WTC11 (cell line): ENCODE results near the gene F13A1. TPM values are rescaled to one million over a fixed set of nuclear protein-coding genes. Genes with fewer than 3 reads are reported as not detected.

Experiments used
- ATAC-seq: fragments of 200-7000 bp; cut with Tn5 transposase; 2 replicates; pipeline ENCODE4 v1.10.0; 2021; ENCODE audit warnings: mild to moderate bottlenecking, moderate library complexity
- CTCF ChIA-PET: fragments of 300-600 bp; sonication (Branson Sonifier 250); formaldehyde crosslinking; loops from one replicate; lab custom pipeline; 2021; ENCODE audit warnings: antibody characterized with exemption; lab: Charles Lee
- POLR2A ChIA-PET: fragments of 350-600 bp; sonication (Branson Sonifier 250); formaldehyde crosslinking; loops from one replicate; lab custom pipeline; 2021; ENCODE audit warnings: antibody characterized with exemption; lab: Charles Lee
- DNase-seq: peaks from one replicate; pipeline ENCODE4 v3.0.0; 2021; ENCODE audit warnings: low spot score
- H3K27ac Mint-ChIP-seq: 2 replicates; pipeline ENCODE4 v1.8.0; 2021; ENCODE audit warnings: mixed read lengths
- H3K27me3 Mint-ChIP-seq: 2 replicates; pipeline ENCODE4 v1.8.0; 2021; ENCODE audit warnings: low read depth, mild to moderate bottlenecking, moderate library complexity, mixed read lengths
- H3K36me3 Mint-ChIP-seq: 2 replicates; pipeline ENCODE4 v1.8.0; 2021; ENCODE audit warnings: mixed read lengths
- H3K4me1 Mint-ChIP-seq: 2 replicates; pipeline ENCODE4 v1.8.0; 2022; ENCODE audit warnings: mixed read lengths
- H3K4me3 Mint-ChIP-seq: 2 replicates; pipeline ENCODE4 v1.8.0; 2021; ENCODE audit warnings: mild to moderate bottlenecking, moderate library complexity, mixed read lengths
- H3K9me3 Mint-ChIP-seq: 2 replicates; pipeline ENCODE4 v1.8.0; 2021; ENCODE audit warnings: mixed read lengths
- ARID4B ChIP-seq: sonication (generic); formaldehyde crosslinking; IDR thresholded peaks from 2 replicates; pipeline ENCODE4 v1.8.0; 2023; ENCODE audit warnings: missing genetic modification reagents, mild to moderate bottlenecking, borderline replicate concordance
- E2F4 ChIP-seq: sonication (generic); formaldehyde crosslinking; IDR thresholded peaks from 2 replicates; pipeline ENCODE4 v1.8.1; 2022; ENCODE audit warnings: low read depth, mild to moderate bottlenecking, moderate library complexity, missing genetic modification reagents, borderline replicate concordance
- GABPB1 ChIP-seq: sonication (generic); formaldehyde crosslinking; IDR thresholded peaks from 2 replicates; pipeline ENCODE4 v1.8.1; 2023; ENCODE audit warnings: mild to moderate bottlenecking, missing genetic modification reagents
- HMGXB4 ChIP-seq: sonication (generic); formaldehyde crosslinking; IDR thresholded peaks from 2 replicates; pipeline ENCODE4 v1.8.1; 2023; ENCODE audit warnings: mild to moderate bottlenecking, moderate library complexity, missing genetic modification reagents
- MXD4 ChIP-seq: fragments of 250-450 bp; sonication (Bioruptor Pico); IDR thresholded peaks from 2 replicates; pipeline ENCODE4 v1.8.0; 2021; ENCODE audit warnings: mild to moderate bottlenecking, moderate library complexity, borderline replicate concordance
- NR2C2 ChIP-seq: sonication (generic); formaldehyde crosslinking; IDR thresholded peaks from 2 replicates; pipeline ENCODE4 v1.8.0; 2022; ENCODE audit warnings: mild to moderate bottlenecking, missing genetic modification reagents
- PRRX2 ChIP-seq: fragments of 250-450 bp; sonication (Bioruptor Pico); IDR thresholded peaks from 2 replicates; pipeline ENCODE4 v1.8.0; 2021; ENCODE audit warnings: mild to moderate bottlenecking
- ZNF219 ChIP-seq: sonication (generic); formaldehyde crosslinking; IDR thresholded peaks from 2 replicates; pipeline ENCODE4 v1.8.0; 2023; ENCODE audit warnings: missing genetic modification reagents, mild to moderate bottlenecking, borderline replicate concordance
- ZNF232 ChIP-seq: sonication (generic); formaldehyde crosslinking; IDR thresholded peaks from 2 replicates; pipeline ENCODE4 v1.8.0; 2022; ENCODE audit warnings: mild to moderate bottlenecking, missing genetic modification reagents
- ZNF317 ChIP-seq: sonication (generic); formaldehyde crosslinking; IDR thresholded peaks from 2 replicates; pipeline ENCODE4 v1.8.1; 2023; ENCODE audit warnings: low read depth, mild to moderate bottlenecking, moderate library complexity, missing genetic modification reagents, borderline replicate concordance
- ZNF416 ChIP-seq: fragments of 250-450 bp; sonication (Bioruptor Pico); IDR thresholded peaks from 2 replicates; pipeline ENCODE4 v1.9.0; 2021; ENCODE audit warnings: mild to moderate bottlenecking, inconsistent platforms
- ZNF512 ChIP-seq: sonication (generic); formaldehyde crosslinking; IDR thresholded peaks from 2 replicates; pipeline ENCODE4 v1.8.1; 2022; ENCODE audit warnings: missing genetic modification reagents, borderline replicate concordance
- ZNF532 ChIP-seq: fragments of 250-450 bp; sonication (Bioruptor Pico); IDR thresholded peaks from 2 replicates; pipeline ENCODE4 v1.9.0; 2021; ENCODE audit warnings: mild to moderate bottlenecking, borderline replicate concordance
- ZNF671 ChIP-seq: fragments of 250-450 bp; sonication (Bioruptor Pico); IDR thresholded peaks from 2 replicates; pipeline ENCODE4 v1.8.0; 2021; ENCODE audit warnings: mild to moderate bottlenecking
- total RNA-seq: library from RNA; stranded (reverse); gene quantifications from 3 replicates; pipeline ENCODE4 v1.2.3, GENCODE V29; 2021

Gene F13A1
- total RNA-seq, 1 experiment from 2014 or later = 1.0 TPM

- TF ChIP-seq ZNF512 (CRISPR knock-in tag) = no peak
- no peak for TF ChIP-seq ZNF416
- TF ChIP-seq NR2C2 (CRISPR knock-in tag) = no peak
- no peak for TF ChIP-seq PRRX2 (CRISPR knock-in tag)
- TF ChIP-seq ZNF317 = no peak
- TF ChIP-seq HMGXB4 = no peak
- TF ChIP-seq GABPB1 (CRISPR knock-in tag) = no peak
- TF ChIP-seq E2F4 = no peak
- TF ChIP-seq ZNF219 (CRISPR knock-in tag) = no peak
- no peak for TF ChIP-seq ZNF532 (CRISPR knock-in tag)
- TF ChIP-seq MXD4 (CRISPR knock-in tag) = no peak
- no peak for TF ChIP-seq ARID4B (CRISPR knock-in tag)
- TF ChIP-seq ZNF232 (CRISPR knock-in tag) = no peak
These were observed 43.0 kb downstream of the F13A1 start (continued) for GRCh38 chr6:6277413-6277812.

DNA sequence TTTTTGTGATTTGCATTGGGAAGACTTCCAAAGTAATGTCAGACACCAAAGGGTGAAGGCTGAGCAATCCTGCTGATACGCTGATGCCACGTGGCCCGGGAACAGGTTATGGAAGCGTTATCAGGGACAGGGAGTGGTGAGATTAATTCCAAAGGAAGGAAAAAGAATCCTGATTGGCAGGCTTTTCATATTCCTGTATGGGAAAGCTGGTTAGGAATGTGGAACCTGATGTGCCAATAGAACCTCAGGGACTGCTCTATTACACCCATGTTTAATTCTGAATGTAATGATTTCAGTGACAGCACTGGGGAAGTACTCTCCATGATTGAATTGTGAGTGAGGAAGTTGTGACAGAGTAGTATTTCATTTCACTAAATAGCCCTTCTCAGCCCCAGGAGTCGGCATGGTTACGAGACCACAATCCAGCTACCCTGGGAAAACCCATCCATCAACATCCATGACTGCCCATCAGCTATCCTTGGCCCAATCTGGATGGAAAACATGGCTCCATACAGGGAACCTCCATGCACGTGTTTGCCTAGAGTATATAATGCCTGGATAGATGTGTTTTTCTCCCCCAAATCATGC, 49.4 kb downstream of the F13A1 start:
- POLR2A ChIA-PET = no interaction called here
- ATAC-seq (no peak), DNase-seq (no peak)
- Mint-ChIP-seq H3K36me3 (peaks cover 3% of the 10 kb centered on the region; the same call in 1 of the 2 replicates), H3K4me3 (no peak overlapping the region), H3K27me3 (no peaks in the 10 kb centered on the region; the same call in 1 of the 2 replicates), H3K9me3 (peaks cover 11% of the 10 kb centered on the region), H3K4me1 (no peaks in the 10 kb centered on the region), H3K27ac (no peak overlapping the region)
- TF ChIP-seq ZNF671 (CRISPR knock-in tag) (no peak), PRRX2 (CRISPR knock-in tag) (no peak)
- CTCF ChIA-PET = no interaction called here
